Stimulated activated CD4-positive, alpha-beta T cell treated with anti-CD3 and anti-CD28 coated beads, Interleukin-1b, Interleukin-23, amount 100 ng/mL, for 1 hour (primary cell): ENCODE measurements around the gene SLC4A8.

Experiments
- DNase-seq, 2 donors: peaks; one replicate each; pipeline ENCODE4 v3.0.0-alpha.2; 2020; ENCODE audit warnings: low read depth in 2 of 2

Gene SLC4A8

DNA sequence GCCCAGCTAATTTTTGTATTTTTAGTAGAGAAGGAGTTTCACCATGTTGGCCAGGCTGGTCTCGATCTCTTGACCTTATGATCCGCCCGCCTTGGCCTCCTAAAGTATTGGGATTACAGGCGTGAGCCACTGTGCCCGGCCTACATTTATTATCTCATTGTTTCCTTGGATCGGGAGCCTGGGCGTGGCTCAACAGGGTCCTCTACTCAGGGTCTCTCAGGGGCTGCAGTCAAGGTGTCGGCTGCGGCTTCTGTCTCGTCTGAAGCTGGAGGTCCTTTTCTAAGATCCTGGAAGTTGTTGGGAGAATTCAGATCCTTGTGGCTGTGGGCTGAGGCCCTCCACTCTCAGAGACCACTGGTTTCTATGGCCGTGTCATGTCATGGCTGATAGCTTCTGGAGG lies 100.9 kb downstream of the SLC4A8 start:
- DNase-seq = no peak

DNA sequence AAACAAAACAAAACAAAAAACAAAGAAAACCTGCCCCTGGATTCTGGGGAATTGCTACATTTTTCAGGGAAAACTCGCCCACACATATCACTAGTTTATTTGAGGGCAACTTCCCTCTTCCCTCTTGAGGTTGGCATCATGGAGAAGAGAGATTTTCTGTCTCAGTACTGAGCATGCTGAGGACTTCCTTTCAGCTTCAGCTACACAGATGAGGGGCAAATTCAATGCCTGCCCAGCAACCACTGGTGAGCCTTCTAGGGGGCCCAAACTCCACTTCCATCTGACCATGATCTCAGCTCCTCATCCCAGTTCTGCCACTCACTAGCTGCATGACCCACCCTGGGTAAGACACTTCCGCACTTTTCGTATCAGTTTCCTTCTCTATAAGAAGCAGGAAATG lies 103.3 kb downstream of the SLC4A8 start:
- no peak for DNase-seq

DNA sequence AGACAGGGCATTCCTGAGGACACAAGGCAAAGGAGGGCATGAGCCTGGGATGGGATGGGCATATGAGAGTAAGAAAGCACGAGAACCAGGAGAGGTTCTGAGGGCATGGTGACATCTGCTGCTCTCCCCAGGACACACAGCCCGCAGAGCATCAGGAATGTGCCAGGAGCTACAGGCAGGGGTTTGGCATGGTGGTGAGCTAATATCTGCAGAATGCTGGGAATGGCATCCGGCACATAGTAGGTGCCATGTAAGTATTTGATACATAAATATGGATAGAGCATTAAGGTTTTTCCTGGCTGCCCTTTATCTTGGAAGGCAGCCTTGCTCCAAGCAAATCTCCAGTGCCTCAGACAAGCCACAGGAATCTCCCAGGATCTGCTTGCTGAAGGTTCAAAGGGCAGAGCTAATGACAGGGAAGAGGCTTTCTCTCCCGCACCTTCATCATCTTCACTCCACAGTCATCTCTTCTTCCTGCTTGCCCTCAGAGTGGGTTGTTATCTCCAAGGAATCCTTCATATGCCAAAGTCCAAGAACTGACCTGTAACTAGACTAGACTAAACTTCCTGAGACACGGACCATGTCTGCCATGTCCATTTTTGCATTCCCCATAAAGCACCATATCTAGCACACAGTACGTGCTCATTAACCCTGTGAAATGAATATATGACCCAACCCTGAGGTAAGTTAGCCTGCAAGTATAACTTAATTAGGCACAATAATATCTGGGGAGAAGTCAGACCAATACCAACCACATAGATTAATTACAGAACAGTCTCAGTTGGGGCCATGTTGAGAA lies 104.4 kb downstream of the SLC4A8 start:
- DNase-seq = no peak

DNA sequence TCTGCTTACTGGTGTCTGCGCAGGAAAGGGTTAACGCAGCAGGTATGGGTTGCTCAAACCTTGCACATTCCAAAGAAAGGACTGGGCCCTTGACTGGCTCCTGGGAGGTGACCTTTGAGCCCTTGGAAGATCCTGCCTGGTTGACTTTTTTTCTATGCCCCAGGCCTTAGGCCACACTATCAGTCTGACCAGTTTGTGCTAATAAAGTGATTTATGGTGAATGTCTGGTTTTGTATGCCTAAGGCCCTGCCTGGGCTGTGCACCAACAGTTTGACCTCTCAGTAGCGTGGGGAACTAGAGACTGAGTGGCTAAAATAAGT lies 105.0 kb downstream of the SLC4A8 start:
- no peak for DNase-seq

DNA sequence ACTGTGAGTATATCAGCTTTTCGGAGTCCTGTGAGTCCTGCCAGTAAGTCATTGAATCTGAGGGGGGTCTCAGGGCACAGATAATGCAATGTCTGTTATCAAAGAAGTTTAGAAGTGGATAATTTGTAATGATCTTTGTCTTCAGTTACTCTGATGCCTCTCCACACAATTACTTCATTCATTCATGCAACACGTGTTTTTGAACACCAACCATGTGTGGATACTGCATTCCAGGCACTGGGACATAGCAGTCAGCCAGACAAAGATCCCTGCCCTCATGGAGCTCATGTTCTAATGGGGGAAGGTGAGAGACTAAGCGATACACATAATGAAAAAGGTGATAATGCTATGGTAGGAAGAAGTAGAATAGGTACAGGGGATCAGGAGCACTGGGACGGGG lies 105.6 kb downstream of the SLC4A8 start:
- DNase-seq = no peak

DNA sequence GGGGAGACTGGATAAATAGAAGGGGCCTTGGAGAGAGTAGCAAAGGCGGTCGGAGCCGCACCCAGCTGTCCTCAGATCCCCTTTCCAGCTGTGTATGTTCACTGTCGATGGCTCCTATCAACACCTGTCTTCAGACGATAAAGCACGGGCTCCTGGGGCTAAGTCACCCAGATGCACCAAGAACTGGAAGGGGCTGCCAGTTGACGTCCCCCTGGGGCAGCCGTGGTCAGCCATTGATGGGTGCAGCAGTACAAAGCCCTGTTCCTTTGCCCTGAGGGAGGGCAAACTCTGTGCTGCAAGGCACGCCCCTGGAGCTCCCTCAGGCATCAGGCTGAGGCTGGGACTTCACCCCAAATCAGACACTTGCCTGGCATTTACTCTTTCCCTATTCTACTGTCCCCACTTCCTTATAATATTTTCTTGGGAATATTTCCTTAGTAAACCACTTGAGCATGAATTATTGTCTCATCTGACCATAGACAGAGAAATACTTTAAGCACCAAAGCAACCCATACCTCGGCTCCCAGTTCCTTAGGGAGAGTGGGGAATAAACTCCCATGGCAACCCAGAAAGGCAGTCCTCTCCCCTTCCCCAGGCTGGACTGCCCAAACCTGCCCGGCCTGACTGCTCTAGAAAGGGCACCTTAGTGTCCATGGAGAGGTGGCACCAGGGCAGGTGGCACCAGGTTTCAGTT lies 106.8 kb downstream of the SLC4A8 start:
- no peak for DNase-seq

DNA sequence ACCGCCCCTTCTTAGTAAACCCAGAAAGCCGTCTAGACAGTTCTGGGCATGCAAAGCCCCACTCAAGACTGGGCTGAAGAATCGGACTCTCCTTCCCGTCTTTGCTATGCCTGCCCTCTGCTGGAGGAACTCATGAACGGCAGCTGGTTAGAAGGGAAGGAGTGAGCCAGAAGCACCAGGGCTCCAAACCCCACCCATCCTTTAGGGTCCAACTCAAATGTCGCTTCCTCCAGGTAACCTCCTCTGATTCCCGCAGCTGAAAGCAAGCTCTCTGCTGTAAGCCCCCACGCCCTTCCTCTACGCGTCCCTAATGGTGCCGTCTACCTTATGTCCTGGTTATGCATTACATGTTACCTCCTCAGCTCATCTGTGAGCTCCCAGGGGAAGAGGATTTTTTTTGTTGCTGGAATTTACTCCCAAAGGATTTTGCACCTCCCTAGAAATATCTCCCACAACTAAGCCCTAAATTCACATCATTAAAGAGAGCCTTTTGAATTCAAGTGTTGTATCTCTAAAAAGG lies 107.4 kb downstream of the SLC4A8 start:
- peak; percentile 40 to 51 for DNase-seq

DNA sequence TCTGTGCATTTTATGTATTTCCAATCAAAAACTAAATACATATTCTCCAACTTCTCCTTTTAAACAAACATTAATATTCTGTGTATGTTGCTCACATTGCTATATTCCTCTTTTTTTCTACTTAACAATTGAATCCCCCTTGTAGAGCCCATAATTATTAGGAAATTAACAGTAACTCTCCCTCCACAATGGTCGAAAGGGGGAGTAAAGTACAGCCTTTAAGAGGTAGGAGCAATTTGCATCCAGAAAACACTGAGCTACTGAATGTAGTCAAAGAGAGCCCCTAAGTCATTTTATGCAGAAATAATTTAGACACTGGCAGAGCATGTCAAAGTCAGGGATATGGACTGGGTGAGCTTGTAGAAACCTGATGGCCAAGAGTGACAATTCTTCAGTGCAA lies 109.2 kb downstream of the SLC4A8 start:
- DNase-seq = no peak

DNA sequence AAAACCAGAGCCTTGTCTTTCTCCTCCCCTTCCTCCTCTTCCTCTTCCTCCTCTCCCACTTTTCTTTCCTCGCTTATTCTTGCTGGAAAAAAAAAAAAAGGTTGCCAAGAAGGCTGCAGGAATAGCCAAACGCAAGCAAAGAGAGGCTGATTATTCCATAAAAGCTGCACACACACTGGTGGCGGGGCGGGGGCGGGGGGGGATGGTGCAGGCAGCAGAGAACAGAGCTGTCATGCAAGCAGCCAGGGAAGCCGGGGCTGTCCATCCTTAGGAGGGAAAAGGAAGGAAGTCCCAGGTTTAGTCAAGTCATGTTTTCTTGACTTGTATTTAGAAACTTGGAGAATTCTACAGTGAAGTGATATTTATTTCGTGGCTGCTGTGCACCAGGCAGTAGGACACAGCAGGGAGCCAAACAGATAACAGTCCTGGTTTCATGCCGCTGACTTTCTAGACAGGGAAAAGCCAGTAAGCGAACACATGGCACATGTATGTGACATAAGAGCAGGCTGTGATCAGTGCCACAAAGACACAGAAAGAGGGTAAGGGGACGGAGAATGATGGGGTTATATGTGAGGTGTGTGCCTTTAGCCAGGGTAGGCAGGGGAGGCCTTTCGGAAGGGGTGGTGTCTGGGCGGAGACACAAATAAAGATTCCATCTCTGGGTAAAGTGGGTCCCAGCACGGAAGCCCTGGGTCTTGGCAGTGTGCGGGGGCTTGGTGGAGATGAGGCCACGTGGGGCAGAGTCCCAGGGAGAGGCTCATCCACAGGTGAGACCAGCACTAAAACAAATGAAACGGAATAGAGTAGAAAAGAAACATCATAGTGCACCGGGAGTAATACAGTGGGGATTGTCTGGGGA lies 109.8 kb downstream of the SLC4A8 start:
- DNase-seq = no peak

DNA sequence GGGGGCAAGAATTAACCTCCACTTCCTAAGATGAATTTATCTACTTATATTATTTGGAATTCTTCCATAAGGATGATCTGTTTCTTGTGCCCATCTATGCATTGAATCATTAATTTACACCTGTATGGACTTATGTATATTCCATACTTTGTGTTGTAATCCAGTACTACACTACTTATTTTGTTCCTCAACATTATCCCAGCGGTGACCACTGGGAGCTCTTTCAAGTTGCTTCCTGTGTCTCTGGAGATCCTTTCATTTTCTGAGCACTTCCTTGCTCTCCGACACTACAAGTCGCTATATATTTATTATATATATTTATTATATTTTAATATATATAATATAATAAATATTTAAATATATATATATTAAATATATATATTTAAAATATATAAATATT lies 111.5 kb downstream of the SLC4A8 start:
- DNase-seq = no peak

DNA sequence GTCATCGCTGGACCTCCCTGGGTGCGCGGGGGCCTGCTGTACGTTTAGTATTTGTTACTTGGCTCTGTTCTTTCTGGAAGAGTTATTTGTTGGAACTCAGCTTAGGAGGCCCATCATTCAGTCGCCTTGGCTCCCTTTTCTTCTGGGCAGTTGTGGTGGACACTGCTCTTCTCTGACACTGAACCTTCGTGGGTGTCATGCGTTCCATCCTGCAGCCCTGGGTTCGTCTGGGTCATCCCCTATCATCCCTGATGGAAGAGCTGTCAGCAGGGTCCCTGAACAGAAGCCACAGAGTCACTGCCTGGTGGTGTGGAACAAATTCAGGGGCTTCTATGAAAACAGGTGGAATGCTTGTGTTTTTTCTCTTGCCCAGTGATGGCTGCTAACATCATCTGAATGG lies 113.5 kb downstream of the SLC4A8 start:
- no peak for DNase-seq

DNA sequence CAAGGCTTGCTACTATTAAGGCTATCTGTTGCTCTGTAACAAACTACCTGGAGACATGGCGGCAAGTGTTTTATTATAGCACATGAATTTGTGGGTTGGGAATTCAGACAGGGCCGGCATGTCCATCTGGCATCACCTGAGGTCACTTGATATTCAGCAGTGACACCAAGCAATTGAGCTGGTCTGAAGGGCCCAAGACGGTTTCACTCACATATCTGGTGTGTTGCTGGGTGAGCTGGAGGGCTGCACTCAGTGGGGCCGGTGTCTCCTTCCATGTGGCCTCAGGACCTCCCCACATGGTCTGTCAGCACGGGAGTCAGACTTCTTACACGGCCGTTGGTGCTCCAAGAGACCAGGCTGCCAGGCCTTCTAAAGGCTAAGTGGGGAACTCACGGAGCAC lies 114.0 kb downstream of the SLC4A8 start:
- no peak for DNase-seq

DNA sequence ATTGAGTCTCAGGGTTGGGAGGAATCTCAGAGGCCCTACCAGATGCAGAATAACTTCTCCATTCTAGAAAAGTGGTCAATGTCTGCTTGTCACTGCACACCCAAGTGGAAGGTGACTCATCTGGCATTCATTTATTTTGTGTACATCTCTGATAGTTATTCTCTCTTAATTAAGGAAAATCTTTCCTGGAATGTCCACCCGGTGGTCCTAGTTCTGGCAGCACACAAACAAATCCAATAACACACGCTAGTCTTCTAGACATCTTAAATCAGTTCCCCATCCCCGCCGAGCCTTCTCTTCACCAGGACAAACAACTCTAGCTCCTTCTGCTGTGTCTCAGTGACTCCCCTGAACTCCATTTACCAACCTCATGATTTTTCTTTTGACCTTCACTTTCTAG lies 116.4 kb downstream of the SLC4A8 start:
- no peak for DNase-seq

DNA sequence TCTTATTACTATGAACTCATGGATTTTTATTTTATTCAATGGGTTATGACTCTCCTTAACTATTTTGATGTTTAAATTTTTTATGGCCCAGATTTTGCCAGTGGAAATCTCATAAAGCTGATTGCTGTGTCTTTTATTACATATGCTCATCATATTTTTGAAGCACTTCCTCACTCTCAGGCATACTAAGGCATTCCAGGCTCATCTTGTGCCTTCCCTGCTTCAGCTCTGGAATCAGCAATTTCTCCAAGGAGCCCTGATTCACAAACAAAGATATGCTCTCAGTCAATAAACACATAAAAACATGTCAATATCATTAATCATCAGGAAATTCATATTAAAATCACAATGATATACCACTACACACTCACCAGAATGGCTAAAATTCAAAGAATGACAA lies 121.5 kb downstream of the SLC4A8 start:
- no peak for DNase-seq

DNA sequence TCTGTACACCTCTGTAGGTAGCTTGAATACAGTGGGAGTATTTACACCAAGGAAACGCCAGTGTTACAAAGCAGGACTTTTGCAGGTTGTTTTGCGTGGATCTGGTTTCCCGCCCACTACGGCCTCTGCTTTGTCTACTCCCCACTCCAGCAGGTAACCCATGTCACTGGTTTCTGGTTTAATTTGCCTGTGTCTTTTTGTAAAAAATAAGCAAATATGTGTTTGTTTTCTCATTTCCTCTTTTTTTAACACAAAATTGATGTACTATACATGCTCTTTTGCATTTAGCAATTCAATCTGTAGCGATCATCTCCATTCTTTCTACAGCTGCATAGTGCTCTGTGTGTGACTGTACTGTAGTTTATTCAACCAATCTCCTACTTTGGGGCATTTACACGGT lies 123.0 kb downstream of the SLC4A8 start:
- no peak for DNase-seq

DNA sequence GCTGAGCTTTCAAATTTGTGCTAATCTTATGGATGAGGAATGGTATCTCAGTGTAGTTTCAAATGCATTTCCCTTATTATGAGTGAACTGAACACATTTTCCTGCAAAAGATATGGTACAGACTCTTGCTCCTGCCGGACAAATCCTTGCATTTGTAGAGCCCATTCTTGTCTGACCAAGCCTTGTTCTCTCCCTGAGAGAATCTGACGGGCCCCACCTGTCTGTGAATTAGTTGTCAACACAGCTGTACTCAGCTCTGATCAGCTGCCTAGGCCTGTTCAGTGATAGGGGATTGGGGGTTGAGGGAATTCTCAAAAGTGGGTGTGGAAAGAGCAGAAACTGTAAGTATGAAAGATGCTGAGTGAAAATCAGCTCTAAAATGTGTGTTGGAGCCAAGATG lies 123.6 kb downstream of the SLC4A8 start:
- DNase-seq = no peak

DNA sequence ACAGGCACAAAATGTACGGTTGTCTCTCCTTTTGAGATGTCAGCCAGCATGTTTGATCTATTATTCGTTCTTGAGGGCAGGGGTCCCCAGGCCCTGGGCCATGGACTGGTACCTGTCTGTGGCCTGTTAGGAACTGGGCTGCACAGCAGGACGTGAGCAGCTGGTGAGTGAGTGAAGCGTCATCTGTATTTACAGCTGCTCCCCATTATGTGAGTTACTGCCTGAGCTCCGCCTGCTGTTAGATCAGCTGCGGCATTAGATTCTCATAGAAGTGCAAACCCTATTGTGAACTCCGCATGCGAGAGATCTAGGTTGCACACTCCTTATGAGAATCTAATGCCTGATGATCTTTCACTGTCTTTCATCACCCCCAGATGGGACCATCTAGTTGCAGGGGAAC lies 125.0 kb downstream of the SLC4A8 start:
- no peak for DNase-seq
